PC-3 (cell line): ENCODE measurements around the gene TIMM8B.

Experiments used
- CTCF ChIP-seq: fragments of 300-600 bp; sonication (generic); conservative IDR thresholded peaks from 2 replicates; pipeline ENCODE4 v1.5.1; 2017; ENCODE audit warnings: antibody characterized with exemption, low read depth, mild to moderate bottlenecking, low read length
- EZH2 ChIP-seq: fragments of 300-600 bp; sonication (generic); IDR thresholded peaks from one replicate; pipeline ENCODE4 v1.6.1; 2017; ENCODE audit warnings: antibody characterized with exemption, mild to moderate bottlenecking, low read length; ENCODE audit not compliant: unreplicated experiment
- EZH2phosphoT487 ChIP-seq: fragments of 300-600 bp; sonication (generic); IDR thresholded peaks from 2 replicates; pipeline ENCODE4 v1.6.1; 2018; ENCODE audit warnings: mild to moderate bottlenecking, antibody characterized with exemption, low read length, borderline replicate concordance

- TF ChIP-seq CTCF (no peak), EZH2 (no peak), EZH2phosphoT487 (no peak)
These were observed 36.8 kb downstream of the TIMM8B start for GRCh38 chr11:112049777-112050176.
